ENCODE measurements around the gene LYPD8. TPM values are rescaled to one million over a fixed set of nuclear protein-coding genes. Genes with fewer than 3 reads are reported as not detected.

Gene LYPD8
- total RNA-seq, 1 donor from 2014 or later: not detected

DNA sequence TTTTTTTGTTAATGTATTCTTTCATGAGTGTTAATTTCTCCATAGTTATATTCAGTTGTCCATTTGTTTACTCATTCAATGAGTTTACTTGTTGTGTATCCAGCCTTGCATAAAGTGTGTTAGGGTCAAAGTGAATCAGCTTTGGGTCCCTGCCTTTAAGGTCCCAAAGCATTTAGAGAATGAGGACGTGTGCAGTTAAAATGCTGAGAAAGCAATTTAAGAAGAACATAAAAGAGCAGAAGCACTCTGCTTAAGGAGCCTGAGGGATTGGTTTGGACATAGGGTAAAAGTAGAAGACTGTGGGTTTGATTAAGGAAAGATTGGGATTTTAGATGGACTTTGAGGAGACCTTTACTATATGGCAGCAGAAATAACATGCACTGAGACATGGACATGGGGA lies 56.5 kb downstream of the LYPD8 start:
- no peak for DNase-seq (ENCODE audit: low spot score)

DNA sequence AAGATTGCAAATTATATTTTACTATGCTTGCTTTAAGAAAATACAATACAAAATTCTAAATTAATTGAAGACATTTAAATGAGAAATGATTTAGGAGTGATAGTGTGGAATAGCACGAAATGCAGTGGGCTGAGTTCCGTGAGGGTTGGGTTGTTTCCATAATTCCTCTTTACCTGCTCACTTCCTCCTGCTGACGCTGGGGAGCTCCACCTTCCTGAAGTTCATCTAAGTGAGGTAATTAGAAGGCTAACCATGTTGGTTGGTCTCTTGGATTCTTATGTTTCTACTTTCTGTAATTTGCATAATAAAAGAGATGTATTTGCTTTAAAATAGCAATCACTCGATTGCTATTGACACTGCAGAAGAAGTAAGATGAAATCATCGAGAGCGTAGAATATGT lies 57.7 kb downstream of the LYPD8 start:
- no peak for DNase-seq (ENCODE audit: low spot score)

DNA sequence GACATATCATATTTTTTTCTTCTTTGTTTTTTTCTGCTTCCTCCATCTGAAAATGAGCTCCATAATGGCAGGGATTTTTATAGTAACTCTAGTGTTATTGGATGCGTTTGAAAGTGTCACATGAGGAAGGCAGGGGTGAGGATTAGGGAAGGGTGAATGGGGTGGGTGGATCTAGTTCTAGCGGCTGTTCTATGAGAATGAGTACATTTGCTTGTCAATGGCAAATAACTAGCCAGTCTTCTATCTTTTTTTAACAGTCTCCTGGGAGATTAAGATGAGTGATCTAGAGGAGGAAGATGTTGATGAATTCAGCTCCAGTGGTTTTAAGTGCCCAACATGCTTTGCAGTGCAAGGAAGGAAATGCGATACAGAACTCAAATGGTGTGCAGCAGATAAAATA lies 58.8 kb downstream of the LYPD8 start:
- no peak for DNase-seq (ENCODE audit: low spot score)

DNA sequence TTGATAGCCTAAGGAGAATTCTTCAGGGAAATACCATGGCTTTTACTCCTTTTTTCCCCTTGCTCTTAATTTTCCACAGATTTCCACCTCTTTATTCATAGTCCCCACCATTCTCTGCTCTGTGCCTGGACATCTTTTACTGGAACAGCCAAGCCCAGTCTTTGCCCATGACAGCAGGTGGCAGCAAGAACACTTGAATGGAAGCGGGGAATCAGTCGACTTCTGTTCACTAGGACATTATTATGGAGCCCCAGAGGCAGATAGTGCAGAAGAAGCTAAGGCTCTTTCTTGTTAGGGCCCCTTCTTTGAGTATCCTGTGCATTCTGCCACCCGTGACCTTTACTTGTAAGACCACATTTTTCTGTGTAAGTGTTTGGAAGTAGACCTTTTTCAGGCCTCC lies 59.3 kb downstream of the LYPD8 start:
- DNase-seq (ENCODE audit: low spot score): no peak

DNA sequence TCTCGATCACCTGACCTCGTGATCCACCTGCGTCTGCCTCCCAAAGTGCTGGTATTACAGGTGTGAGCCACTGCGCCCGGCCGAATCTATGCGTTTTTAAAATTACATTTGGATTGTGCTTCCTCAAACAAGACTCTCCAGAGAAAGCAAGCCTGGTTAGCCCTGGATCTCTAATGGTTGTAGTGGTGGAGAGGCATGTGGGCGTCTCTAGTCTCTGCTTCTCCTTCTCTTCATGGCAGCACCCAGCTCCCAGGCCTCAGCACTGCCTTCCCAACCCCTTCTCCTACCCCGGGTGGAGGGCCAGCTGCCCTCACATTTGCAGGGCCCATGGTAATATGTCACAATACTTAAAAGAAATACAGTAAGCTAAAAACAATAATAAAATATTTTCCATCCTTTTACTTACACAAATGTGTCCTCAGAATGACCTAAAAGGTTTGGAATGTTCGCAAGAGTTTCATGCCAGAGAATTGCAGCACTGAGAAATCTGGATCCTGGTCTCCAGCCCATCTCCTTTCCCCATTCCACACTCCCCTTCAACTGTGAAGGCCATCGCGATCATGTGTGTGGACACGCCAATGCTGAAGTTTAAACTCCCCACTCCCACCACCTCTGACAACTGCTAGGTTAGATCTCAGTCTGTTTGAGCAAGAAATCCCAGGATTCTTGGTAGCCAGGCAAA lies 60.0 kb downstream of the LYPD8 start:
- DNase-seq (ENCODE audit: low spot score): no peak

DNA sequence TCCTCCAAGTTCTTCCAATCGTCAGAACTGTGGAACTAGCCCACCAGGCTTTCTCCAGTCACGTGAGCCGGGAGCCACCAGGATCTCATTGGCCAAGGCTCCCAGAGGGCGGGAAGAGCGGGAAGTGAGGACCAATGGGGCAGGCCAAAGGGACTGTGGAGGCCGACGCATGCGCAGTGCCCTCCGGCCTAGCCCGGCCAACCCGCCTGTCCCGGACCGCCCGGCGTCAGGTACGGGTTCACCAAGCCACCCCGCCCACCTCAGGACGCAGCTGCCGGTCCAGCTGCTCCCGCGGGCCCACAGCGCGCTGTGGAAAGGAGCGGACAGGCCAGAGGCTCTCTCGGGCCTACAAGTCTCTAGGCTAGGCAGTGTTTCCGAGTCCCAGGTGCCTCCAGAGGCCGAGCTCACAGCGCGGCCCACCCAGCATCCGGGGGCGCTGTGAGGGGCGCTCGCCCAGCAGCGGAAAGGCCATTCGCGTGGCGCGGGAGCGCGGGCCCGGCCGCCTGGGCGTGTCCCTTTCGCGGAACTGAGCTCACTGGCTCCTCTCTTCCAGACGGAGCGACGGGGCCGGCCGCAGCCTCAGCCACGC lies 63.9 kb downstream of the LYPD8 start:
- DNase-seq (ENCODE audit: low spot score): no peak

Other genes starting within 250 kb of the LYPD8 start
- 2.2 TPM for gene OR2G6, start 247.7 kb downstream of the LYPD8 start, total RNA-seq (ENCODE audit: insufficient read depth, low replicate concordance)
- gene OR2T29, start 193.0 kb downstream of the LYPD8 start, total RNA-seq (ENCODE audit: insufficient read depth, low replicate concordance): 10.8 TPM
- gene OR2T34, start 181.0 kb downstream of the LYPD8 start, total RNA-seq (ENCODE audit: insufficient read depth, low replicate concordance): not detected
- gene OR2T10, start 158.1 kb downstream of the LYPD8 start, total RNA-seq (ENCODE audit: insufficient read depth, low replicate concordance): 0.72 TPM
- gene OR2T11, start 120.7 kb downstream of the LYPD8 start, total RNA-seq (ENCODE audit: insufficient read depth, low replicate concordance): 0.48 TPM
- 7.2 TPM for gene OR2T35, start 110.5 kb downstream of the LYPD8 start, total RNA-seq (ENCODE audit: insufficient read depth, low replicate concordance)
- 1.4 TPM for gene OR2T27, start 100.2 kb downstream of the LYPD8 start, total RNA-seq (ENCODE audit: insufficient read depth, low replicate concordance)
- not detected for gene OR14I1, start 53.0 kb downstream of the LYPD8 start, total RNA-seq (ENCODE audit: insufficient read depth, low replicate concordance)
- gene SH3BP5L, start 70.2 kb upstream of the LYPD8 start, total RNA-seq (ENCODE audit: insufficient read depth, low replicate concordance): 14.0 TPM
- gene ZNF672, start 82.5 kb upstream of the LYPD8 start, total RNA-seq (ENCODE audit: insufficient read depth, low replicate concordance): 14.0 TPM
- 40.0 TPM for gene ZNF692, start 103.3 kb upstream of the LYPD8 start, total RNA-seq (ENCODE audit: insufficient read depth, low replicate concordance)
- 7.0 TPM for gene PGBD2, start 150.5 kb upstream of the LYPD8 start, total RNA-seq (ENCODE audit: insufficient read depth, low replicate concordance)

All from umbilical cord (tissue), 2 donors.